Activated T-cell treated with anti-CD3 and anti-CD28 coated beads, Interleukin-2, amount 50 U/mL, for 72 hours (primary cell): ENCODE data around the gene DCAF4L1. TPM values are rescaled to one million over a fixed set of nuclear protein-coding genes. Genes with fewer than 3 reads are reported as not detected.
A peak's percentile ranks its signal among the peaks of the same experiment; 100 is the strongest.

Experiments used
- ATAC-seq, 2 donors: fragments of 150-1000 bp; cut with Tn5 transposase; replicated peaks in 1 of 2; 2 replicates each; pipeline ENCODE4 v1.10.0; 2021; ENCODE audit warnings: moderate library complexity in 2 of 2, mild to moderate bottlenecking in 1 of 2
- DNase-seq, 2 donors: peaks; one replicate each; pipeline ENCODE4 v3.0.0; 2021 to 2022; ENCODE audit warnings: mixed read lengths in 1 of 2
- H3K27ac Mint-ChIP-seq: one replicate; pipeline ENCODE4 v1.8.0; 2022; ENCODE audit warnings: mild to moderate bottlenecking, moderate library complexity, mixed read lengths
- H3K27me3 Mint-ChIP-seq: one replicate; pipeline ENCODE4 v1.8.0; 2022; ENCODE audit warnings: low read depth, mixed read lengths
- H3K36me3 Mint-ChIP-seq, 2 donors: one replicate each; pipeline ENCODE4 v1.8.0; 2022; ENCODE audit warnings: mixed read lengths in 2 of 2, mild to moderate bottlenecking in 1 of 2; ENCODE audit not compliant: insufficient read depth in 2 of 2
- H3K4me1 Mint-ChIP-seq: one replicate; pipeline ENCODE4 v1.8.0; 2022; ENCODE audit warnings: low read depth, mixed read lengths
- H3K4me3 Mint-ChIP-seq, 2 donors: one replicate each; pipeline ENCODE4 v1.8.0; 2022; ENCODE audit warnings: mild to moderate bottlenecking in 2 of 2, mixed read lengths in 2 of 2, moderate library complexity in 2 of 2
- H3K9me3 Mint-ChIP-seq, 2 donors: one replicate each; pipeline ENCODE4 v1.8.0; 2022; ENCODE audit warnings: mixed read lengths in 2 of 2
- total RNA-seq, 2 donors: library from RNA; stranded (reverse); gene quantifications; one replicate each; pipeline ENCODE4 v1.2.3, GENCODE V29; 2022

Gene DCAF4L1
- total RNA-seq, 2 donors from 2014 or later, result 0.19 to 0.24 TPM

DNA sequence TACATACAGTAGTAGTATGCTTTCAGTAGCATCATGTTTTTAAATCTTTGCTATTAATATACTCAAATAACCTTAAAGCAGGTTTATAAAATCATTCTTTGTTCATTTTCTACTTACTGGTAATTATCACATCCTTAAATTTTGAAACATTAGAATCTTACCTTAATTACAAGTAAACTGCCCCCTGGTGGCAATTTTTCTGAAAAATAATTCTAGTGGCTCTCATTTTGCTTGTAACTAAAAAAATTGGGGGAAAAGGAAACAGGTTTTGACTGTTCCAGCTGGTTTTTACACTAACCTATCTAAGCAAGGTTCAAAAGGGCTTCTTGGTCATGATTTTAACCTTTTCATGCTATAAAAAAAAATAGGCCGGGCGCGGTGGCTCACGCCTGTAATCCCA is 18.5 kb upstream of the DCAF4L1 start:
- ATAC-seq, result no peak
- peaks cover 0 to 1% of the 10 kb centered on the region in 2 donors for H3K9me3 Mint-ChIP-seq
- H3K27me3 Mint-ChIP-seq, result no peaks in the 10 kb centered on the region
- no peaks in the 10 kb centered on the region for H3K4me1 Mint-ChIP-seq
- H3K4me3 Mint-ChIP-seq, result no peak overlapping the region
- no peak for DNase-seq
- no peak overlapping the region for H3K27ac Mint-ChIP-seq
- H3K36me3 Mint-ChIP-seq, result peaks cover 2 to 4% of the 10 kb centered on the region in 2 donors

DNA sequence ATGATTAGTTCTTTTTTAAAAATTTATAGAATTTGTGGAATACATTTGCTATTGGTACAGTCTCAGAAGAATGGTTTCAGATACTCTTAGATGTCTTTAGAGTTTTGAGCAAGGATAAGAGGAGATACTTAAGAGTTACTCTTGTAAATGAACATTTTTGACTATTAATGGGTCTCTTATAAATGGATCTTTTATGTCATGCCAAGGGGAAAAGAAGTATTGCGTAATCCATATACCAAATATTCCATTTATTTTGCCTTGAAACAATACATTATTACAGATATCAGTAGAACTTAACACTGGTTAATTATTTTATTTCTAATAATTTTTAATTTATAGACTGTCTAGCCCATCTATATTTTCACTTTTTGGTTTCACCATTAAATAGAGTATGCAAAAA is 17.2 kb upstream of the DCAF4L1 start:
- ATAC-seq (no peak), DNase-seq (no peak)
- Mint-ChIP-seq H3K9me3 (peaks cover 0 to 4% of the 10 kb centered on the region in 2 donors), H3K27ac (no peak overlapping the region), H3K27me3 (no peaks in the 10 kb centered on the region), H3K36me3 (peaks cover 6% of the 10 kb centered on the region in 2 donors), H3K4me3 (no peak overlapping the region), H3K4me1 (no peaks in the 10 kb centered on the region)

DNA sequence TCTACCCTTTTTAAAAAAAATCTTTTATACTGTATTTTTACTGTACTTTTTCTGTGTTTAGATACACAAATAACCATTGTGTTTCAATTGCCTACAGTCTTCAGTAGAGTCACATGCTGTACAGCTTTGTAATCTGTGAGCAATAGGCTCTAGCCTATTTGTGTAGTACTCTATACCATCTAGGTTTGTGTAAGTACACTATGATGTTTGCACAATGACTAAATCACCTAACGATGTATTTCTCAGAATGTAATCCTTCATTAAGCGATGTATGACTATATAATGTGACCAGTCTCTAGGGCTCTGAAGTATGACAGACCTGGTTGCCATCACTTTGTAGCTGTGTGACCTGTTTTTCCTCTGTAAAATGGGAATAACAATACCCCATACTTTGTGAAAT is 14.2 kb upstream of the DCAF4L1 start:
- no peak for ATAC-seq
- no peak for DNase-seq
- Mint-ChIP-seq H3K4me3 (no peak overlapping the region), H3K36me3 (peaks cover 6% of the 10 kb centered on the region in 2 donors), H3K27ac (no peak overlapping the region), H3K4me1 (no peaks in the 10 kb centered on the region), H3K9me3 (peaks cover 4% of the 10 kb centered on the region in 2 donors), H3K27me3 (no peaks in the 10 kb centered on the region)

GRCh38 chr4:41969671-41970070 is 11.9 kb upstream of the DCAF4L1 start:
- H3K4me3 Mint-ChIP-seq, result no peak overlapping the region
- no peaks in the 10 kb centered on the region for H3K27me3 Mint-ChIP-seq
- H3K9me3 Mint-ChIP-seq, result peaks cover 4% of the 10 kb centered on the region in 2 donors
- no peak for DNase-seq
- no peak overlapping the region for H3K27ac Mint-ChIP-seq
- ATAC-seq, result no peak
- no peaks in the 10 kb centered on the region for H3K4me1 Mint-ChIP-seq
- peaks cover 6% of the 10 kb centered on the region in 2 donors for H3K36me3 Mint-ChIP-seq

- no peak overlapping the region for H3K27ac Mint-ChIP-seq
These were observed 6.2 kb upstream of the DCAF4L1 start for GRCh38 chr4:41975341-41975740.

DNA sequence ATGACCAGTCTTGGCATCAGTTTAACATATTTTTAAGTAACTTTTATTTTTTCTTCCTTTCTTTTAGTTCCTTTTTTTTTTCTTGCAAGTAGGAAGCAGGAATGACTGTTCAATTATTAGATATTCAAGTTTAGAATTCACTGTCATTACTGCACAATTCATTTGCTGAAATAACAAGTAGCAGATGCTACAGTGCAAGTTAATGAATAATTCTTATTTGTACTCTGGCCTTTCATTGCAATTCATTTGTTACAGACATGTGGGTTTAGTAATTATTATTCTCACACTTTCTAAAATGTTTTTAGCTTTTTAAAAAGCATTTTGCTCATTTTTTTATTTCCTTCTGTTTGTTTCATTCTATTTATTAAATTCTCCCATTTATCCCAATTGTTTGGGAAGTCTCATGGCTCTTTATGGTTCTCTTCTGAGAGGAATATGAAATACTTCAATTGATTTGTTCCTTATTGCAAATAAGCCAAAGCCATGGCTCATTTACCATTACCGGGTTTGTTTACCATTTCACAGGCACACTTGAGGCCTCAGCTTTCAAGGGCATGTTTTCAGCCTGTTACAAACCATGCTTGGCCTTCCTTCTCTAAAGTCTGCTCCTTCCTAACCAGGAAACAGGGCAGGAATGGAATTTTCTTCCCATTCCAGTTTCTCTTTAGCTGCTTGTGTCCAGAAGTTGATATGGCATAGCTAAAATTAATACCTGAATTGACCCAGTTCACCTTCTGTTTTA is 4.6 kb upstream of the DCAF4L1 start:
- ATAC-seq, result no peak
- no peak overlapping the region for H3K27ac Mint-ChIP-seq
- H3K4me1 Mint-ChIP-seq, result peaks cover 7% of the 10 kb centered on the region
- H3K4me3 Mint-ChIP-seq, result no peak overlapping the region
- peaks cover 0 to 3% of the 10 kb centered on the region in 2 donors for H3K9me3 Mint-ChIP-seq
- H3K36me3 Mint-ChIP-seq, result no peaks in the 10 kb centered on the region
- no peak for DNase-seq
- H3K27me3 Mint-ChIP-seq, result no peaks in the 10 kb centered on the region

More at GRCh38 chr4:41975341-41975740, 6.2 kb upstream of the DCAF4L1 start:
- no peak for ATAC-seq
- Mint-ChIP-seq H3K4me3 (no peak overlapping the region), H3K4me1 (peaks cover 7% of the 10 kb centered on the region), H3K36me3 (no peaks in the 10 kb centered on the region), H3K9me3 (peaks cover 0 to 4% of the 10 kb centered on the region in 2 donors), H3K27me3 (no peaks in the 10 kb centered on the region)
- DNase-seq, result no peak

- ATAC-seq, result no peak
- Mint-ChIP-seq H3K27me3 (no peaks in the 10 kb centered on the region), H3K4me1 (peaks cover 7% of the 10 kb centered on the region), H3K36me3 (no peaks in the 10 kb centered on the region), H3K9me3 (no peaks in the 10 kb centered on the region), H3K27ac (no peak overlapping the region), H3K4me3 (no peak overlapping the region)
- DNase-seq, result no peak
These were observed 3.8 kb upstream of the DCAF4L1 start for GRCh38 chr4:41977709-41978108.

- H3K4me1 Mint-ChIP-seq, result no peaks in the 10 kb centered on the region
- no peaks in the 10 kb centered on the region for H3K36me3 Mint-ChIP-seq
- H3K9me3 Mint-ChIP-seq, result no peaks in the 10 kb centered on the region
- H3K27ac Mint-ChIP-seq, result no peak overlapping the region
- no peak for ATAC-seq
- DNase-seq, result no peak
- no peaks in the 10 kb centered on the region for H3K27me3 Mint-ChIP-seq
- no peak overlapping the region for H3K4me3 Mint-ChIP-seq
These were observed 1.2 kb downstream of the DCAF4L1 start for GRCh38 chr4:41982716-41983115.

DNA sequence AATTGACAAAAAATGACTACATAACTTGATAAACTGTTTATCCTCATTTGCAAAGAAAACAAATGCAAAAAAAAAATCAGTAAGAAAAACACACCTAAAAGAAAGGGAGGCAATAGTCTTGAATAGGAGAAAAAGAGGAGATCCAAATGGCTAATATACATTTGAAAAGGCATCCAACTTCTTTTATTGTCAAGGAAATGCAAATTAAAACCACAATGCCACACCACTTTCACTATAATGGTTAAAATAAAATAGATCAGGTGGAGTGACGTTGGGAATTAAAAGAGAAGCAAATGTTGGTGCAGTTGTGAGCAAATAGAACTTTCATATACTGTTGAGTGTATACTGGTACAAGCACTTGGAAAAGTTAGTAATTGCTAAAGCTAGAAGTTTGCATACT is 3.6 kb downstream of the DCAF4L1 start:
- no peaks in the 10 kb centered on the region for H3K9me3 Mint-ChIP-seq
- ATAC-seq (no peak), DNase-seq (no peak)
- H3K27me3 Mint-ChIP-seq, result no peaks in the 10 kb centered on the region
- no peaks in the 10 kb centered on the region for H3K4me1 Mint-ChIP-seq
- H3K27ac Mint-ChIP-seq, result no peak overlapping the region
- no peak overlapping the region for H3K4me3 Mint-ChIP-seq
- peaks cover 0 to 3% of the 10 kb centered on the region in 2 donors for H3K36me3 Mint-ChIP-seq

- peak; percentile 6 to 11 for ATAC-seq
- Mint-ChIP-seq H3K27ac (peak overlapping the region; percentile 97), H3K4me3 (peak overlapping the region; percentile 91 to 99), H3K27me3 (no peaks in the 10 kb centered on the region), H3K36me3 (peaks cover 2 to 5% of the 10 kb centered on the region in 2 donors), H3K4me1 (peaks cover 18% of the 10 kb centered on the region), H3K9me3 (no peaks in the 10 kb centered on the region)
- no peak for DNase-seq
These were observed 8.4 kb downstream of the DCAF4L1 start for GRCh38 chr4:41989994-41990364.

GRCh38 chr4:41990365-41991111 is 9.0 kb downstream of the DCAF4L1 start, which contains the start of gene SLC30A9:
SLC30A9 (plus strand) TSS chr4:41990530; CDS start chr4:41990652, 122 bp downstream.
- DNase-seq (peak; percentile 92 to 95), ATAC-seq (peak; percentile 98)
- Mint-ChIP-seq H3K9me3 (no peaks in the 10 kb centered on the region), H3K36me3 (peaks cover 2 to 5% of the 10 kb centered on the region in 2 donors), H3K4me3 (peak within 1 kb of the TSS; percentile 91 to 99), H3K4me1 (peaks cover 18% of the 10 kb centered on the region), H3K27ac (peak within 1 kb of the TSS; percentile 97), H3K27me3 (no peaks in the 10 kb centered on the region)

- Mint-ChIP-seq H3K4me3 (peak overlapping the region; percentile 91 to 99), H3K4me1 (peaks cover 18% of the 10 kb centered on the region), H3K27ac (peak overlapping the region; percentile 60), H3K9me3 (no peaks in the 10 kb centered on the region), H3K27me3 (no peaks in the 10 kb centered on the region), H3K36me3 (peaks cover 2 to 5% of the 10 kb centered on the region in 2 donors)
- DNase-seq (no peak), ATAC-seq (no peak)
These were observed 10.6 kb downstream of the DCAF4L1 start for GRCh38 chr4:41991916-41992767.
